ENCODE measurements around the gene BMP2K.
"Not testable (repeated sequence)": the region's sequence is repeated elsewhere in the genome, so short reads cannot be mapped to it uniquely, and the experiment has no call there.

The BMP2K gene

DNA sequence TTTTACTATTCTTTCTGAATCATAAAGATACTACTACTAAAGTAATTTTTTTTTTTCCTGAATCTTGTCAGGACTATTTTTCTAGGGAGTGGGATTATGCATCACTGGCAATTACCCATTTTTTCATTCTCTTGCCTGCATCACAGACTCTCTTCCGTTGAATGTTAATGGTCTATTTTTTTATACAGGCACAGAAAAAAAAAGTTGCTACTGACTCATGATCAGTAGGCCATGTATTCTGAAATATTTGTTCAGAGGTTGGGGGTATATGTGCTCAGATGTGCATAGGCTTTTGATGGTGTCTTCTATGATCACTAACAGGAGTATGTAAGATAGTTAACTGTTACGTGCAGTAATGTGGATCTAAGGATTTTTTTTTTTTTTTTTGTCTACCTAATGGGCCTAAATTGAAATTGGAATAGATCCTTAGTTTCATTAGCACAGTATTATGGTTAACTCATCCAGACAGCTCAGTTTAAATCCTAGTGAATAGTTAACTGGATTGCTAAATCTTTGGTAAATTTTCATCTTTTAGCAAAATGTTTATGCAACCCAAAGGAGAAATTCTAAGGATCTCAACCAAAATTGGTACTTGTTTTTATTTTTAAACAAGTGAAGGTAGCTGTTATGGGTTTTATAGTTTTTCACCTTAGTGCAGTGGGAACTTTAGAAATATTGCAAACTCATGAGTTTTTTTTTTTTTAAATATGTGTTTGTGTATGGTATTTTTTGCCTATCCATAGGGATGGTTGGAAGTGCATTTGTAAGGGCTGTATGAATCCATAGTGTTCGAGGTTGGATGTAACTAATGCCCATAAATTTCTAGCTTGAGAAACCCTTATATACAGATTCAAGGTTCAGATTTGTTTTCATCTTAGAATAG is 12.1 kb downstream of the BMP2K start:
- DNase-seq (ENCODE audit: low read depth in 2 of 2), result no peak

DNA sequence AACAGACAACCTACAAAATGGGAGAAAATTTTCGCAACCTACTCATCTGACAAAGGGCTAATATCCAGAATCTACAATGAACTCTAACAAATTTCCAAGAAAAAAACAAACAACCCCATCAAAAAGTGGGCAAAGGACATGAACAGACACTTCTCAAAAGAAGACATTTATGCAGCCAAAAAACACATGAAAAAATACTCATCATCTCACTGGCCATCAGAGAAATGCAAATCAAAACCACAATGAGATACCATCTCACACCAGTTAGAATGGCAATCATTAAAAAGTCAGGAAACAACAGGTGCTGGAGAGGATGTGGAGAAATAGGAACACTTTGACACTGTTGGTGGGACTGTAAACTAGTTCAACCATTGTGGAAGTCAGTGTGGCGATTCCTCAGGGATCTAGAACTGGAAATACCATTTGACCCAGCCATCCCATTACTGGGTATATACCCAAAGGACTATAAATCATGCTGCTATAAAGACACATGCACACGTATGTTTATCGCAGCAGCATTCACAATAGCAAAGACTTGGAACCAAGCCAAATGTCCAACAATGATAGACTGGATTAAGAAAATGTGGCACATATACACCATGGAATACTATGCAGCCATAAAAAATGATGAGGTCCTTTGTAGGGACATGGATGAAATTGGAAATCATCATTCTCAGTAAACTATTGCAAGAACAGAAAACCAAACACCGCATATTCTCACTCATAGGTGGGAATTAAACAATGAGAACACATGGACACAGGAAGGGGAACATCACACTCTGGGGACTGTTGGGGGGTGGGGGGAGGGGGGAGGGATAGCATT is 19.7 kb downstream of the BMP2K start:
- not testable (repeated sequence) for DNase-seq (ENCODE audit: low read depth in 2 of 2)

DNA sequence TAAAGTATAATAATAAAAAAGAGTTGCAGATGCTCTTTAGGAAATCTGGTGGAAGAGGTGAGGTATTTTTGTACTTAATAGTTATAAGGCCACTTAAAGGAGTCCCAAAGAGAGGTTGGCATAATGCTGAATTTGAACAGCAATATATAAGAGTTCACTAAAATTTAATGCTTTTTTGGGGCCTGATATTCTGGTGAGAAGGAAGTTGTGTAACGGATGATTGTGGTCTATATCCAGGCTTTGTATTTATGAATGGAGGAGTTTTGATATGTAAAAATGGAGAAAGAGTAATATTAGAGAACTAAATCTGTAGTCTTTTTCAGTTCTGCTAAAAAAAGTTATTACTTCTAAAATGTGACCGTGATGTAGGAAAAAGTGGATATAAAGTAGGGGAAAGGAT is 20.4 kb downstream of the BMP2K start:
- DNase-seq (ENCODE audit: low read depth in 2 of 2), result no peak

DNA sequence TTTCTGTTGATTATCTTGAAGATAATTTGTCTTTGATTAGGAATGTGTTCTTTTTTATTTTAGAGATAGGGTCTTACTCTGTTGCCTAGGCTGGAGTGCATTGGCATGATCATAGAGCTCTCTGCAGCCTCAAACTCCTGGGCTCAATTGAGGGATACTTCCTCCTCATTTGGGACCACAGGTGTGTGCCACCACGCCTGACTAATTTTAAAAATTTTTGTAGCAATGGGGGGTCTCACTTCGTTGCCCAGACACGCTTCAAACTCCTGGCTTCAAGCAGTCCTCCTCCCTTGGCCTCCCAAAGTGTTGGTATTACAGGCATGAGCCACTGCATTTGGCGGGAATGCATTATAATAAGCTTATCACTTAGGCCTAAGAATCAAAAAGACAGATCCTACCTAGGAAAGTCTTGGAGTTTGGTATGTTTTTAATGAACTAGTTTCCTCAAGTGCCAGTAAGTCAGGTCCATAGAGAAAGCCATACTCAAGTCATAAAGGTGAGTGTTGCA is 21.7 kb downstream of the BMP2K start:
- no peak for DNase-seq (ENCODE audit: low read depth in 2 of 2)

DNA sequence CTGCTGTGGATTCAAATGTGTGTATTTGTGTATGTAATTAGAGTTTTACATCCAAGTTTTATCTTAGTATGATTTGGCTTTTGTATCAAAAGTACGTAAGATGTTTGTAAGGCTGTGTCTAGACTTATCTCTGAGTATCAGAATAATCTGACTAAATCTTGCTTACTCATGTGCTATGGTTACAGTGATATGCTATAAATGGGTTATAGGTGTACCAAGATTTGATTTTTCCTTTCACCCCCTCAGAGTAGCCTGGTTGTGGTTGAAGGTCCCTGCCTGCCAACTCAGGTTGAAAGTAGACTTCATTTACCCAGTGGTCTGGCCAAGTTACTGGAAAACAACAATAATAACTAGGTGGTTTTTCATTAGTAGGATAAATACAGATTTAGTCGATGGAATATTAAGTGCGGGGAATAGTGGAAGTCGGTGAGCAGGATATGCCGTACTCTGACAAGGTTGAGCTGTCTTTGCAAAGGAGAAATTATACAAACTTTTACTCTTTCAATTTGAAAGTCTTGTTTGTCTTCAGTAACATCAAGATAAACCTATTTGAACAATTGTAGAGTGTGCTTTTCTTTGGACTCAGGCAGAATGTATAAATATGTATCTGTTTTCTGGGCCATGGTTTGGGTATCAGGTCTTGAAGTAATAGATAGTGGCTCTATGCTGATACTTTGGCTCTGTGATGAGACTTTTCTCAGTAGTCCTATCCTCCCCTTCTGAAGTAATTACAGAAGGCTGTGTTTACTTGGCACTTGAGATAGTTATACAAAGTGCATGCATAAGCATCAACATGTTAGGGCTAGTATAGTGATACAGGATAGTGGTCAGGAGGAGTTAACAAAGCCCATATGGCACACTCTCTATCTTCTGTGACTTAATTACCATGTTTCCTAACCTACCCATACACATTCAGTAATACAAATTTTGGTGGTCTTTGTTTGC is 23.7 kb downstream of the BMP2K start:
- DNase-seq (ENCODE audit: low read depth in 2 of 2), result no peak

DNA sequence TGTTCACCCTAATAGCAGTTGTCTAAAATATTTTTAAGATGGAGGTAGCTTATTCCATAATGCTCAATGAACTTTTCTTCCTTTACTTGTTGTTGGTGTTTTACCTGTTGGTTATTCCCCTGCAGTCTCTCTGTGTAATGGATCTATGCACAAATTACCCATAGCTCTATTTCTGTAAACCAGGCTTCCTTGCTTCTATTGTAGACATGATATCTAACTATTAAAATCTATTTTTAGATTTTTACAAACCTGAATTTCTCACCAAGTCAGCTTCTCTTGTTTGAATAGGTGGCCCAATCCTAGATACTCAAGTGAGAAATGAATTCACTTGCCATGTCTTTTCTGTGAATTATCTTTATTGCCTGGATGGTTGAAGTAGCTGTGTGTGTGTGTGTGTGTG is 24.8 kb downstream of the BMP2K start:
- DNase-seq (ENCODE audit: low read depth in 2 of 2), result no peak

DNA sequence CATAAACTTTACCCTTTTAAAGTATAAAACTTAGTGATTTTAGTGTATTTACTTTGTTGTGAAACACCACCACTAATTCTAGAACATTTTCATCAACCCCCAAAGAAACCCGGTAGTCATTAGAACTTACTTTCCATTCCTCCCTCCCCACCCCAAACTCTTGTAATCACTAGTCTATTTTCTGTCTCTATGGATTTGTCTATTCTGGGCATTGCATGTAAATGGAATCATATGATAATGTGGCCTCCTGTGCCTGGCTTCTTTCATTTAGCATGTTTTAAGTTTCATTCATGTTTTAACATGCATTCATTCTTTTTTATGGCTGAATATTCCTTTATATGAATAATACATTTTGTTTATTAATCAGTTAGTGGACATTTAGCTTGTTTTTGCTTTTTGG is 27.8 kb downstream of the BMP2K start:
- no peak for DNase-seq (ENCODE audit: low read depth in 2 of 2)

DNA sequence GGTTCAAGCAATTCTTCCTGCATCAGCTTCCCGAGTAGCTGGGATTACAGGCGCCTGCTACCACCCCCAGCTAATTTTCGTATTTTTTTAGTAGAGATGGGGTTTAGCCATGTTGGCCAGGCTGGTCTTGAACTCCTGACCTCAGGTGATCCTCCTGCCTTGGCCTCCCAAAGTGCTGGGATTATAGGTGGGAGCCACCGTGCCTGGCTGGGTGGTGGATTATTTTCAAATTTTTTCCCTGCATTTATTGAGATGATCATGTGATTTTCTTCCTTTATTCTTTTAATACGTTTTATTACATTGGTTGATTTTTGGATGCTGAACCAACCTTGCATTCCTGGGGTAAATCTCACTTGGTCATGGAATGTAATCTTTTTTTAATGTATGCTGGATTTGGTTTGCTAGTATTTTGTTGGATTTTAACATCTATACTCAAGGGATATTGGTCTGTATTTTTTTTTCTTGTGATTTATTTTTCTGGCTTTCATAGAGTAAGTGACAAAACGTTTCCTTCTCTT is 30.9 kb downstream of the BMP2K start:
- no peak for DNase-seq (ENCODE audit: low read depth in 2 of 2)

DNA sequence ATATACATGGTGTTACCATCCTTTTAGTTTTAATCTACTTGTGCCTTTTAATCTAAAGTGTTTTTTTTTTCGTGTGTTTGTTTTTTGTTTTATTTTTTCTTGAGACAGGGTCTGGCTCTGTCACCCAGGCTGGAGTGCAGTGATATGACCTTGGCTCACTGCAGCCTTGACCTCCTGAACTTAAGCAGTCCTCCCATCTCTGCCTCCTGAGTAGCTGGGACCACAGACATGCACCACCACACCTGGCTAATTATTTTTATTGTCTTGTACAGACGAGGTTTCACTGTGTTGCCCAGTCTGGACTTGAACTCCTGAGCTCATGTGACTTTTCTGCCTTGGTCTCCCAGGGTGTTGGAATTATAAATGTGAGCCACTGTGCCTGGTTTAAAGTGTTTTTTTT is 33.1 kb downstream of the BMP2K start:
- no peak for DNase-seq (ENCODE audit: low read depth in 2 of 2)

DNA sequence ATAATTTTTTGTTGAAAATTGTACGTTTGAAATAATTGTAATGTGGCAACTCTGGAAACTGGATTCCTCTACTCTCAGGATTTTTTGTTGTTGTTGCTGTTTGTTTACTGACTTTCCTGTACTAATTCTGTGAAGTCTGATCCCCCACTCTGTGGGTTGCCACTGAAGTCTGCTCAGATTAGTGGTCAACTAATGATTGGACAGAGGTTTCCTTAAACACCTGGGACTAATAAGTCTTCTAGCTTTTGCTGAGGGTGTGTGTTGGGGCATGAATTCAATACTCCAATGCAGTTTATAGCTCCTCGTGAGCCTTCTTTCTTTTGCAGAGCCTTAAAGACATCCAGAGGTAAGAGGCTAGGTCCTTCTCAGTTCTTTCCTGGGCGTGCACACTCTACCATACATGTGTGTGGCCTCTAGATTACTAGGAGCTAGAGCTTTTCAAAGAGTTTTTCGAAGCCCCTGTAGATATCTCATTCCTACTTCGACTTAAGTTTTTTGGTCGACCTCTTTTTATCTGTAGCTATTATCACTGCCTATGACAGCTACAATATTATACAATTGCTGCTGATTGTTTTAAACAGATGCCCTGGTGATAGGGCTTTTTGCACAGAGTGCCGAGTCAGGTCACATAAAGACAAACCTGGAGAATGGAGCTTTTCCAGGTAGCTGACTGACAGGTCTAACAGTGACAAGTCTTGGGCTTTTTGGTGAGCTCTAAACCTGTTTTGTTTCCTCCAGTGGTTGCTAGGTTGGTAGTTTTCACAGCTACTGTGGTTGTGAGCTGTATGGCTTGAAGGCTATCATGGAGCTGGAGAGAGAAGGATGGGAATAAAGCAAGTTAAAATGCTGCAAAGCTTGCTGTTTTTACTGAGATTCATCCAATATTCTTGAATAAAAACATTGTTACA is 34.0 kb downstream of the BMP2K start:
- no peak for DNase-seq (ENCODE audit: low read depth in 2 of 2)

DNA sequence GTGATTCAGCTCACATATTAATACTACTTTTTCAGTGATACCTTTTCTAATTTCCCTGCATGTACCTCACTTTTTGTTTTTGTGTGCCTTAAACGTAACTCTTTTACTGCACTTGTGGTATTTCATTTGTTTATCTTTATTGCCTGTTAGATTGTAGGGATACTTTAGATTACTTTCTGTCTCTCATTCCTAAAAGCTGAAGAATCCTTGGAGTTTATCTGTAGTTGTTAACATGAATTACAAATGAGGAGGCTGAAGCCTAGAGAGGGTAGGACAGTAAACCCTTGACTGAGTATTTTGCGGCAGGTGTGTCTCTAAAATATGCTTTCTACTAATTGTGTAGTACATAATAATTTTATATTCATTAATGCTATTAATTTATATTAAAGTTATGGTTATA is 34.9 kb downstream of the BMP2K start:
- DNase-seq (ENCODE audit: low read depth in 2 of 2), result no peak

DNA sequence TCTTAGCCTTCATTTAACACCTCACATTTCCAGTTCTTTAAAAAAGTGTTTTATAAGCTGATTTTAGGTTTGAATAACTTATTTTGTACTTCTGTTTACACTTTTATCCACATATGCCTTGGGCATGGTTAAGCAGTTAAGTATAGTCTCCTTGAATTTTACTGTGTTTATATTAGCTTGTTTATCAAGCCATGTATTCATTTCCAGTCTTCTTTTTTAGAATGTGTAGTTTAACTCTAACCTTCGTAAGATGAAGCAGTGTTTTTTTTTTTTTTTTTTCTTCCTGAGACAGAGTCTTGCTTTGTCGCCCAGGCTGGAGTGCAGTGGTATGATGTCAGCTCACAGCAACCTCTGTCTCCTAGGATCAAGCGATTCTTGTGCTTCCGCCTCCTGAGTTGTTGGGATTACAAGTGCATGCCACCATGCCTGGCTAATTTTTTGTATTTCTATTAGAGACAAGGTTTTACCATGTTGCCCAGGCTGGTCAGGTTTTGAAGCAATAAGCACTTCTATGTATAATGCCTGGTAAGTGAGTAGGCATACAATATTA is 42.5 kb downstream of the BMP2K start:
- DNase-seq (ENCODE audit: low read depth in 2 of 2), result no peak

DNA sequence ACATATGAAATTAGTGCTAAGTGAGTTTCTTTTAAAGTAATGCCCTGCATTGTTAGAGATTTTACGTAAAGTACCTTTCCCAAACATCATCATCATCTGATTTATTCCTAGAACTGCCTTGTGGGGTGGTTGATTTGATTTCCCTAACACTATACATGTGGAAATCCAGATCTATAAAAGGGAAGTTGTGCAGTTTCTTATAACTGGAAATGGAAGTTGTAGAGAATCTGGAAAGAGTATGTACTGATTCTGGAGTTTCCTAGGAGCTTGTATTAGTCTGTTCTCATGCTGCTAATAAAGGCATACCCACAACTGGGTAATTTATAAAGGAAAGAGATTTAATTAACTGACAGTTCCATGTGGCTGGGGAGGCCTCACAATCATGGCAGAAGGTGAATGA is 47.9 kb downstream of the BMP2K start:
- no peak for DNase-seq (ENCODE audit: low read depth in 2 of 2)

DNA sequence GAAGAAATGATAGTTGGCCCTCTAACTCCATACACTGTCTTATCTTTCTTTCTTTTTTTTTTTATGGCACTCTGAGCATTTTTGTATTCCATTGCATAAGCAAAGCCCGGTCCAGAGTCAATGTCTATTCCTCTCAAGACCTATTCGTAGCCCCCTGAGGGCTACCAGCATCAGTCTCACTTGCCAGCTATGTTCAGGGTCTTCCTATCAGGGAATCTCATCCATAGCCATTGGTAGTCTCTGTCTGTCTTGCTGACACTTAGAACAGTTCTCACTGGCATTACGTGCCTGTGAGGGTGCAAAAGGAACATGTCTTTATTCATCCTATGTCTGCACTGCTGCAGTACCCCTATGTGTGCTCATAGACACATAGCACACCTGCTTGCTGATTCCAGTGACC is 51.0 kb downstream of the BMP2K start:
- DNase-seq (ENCODE audit: low read depth in 2 of 2), result no peak

DNA sequence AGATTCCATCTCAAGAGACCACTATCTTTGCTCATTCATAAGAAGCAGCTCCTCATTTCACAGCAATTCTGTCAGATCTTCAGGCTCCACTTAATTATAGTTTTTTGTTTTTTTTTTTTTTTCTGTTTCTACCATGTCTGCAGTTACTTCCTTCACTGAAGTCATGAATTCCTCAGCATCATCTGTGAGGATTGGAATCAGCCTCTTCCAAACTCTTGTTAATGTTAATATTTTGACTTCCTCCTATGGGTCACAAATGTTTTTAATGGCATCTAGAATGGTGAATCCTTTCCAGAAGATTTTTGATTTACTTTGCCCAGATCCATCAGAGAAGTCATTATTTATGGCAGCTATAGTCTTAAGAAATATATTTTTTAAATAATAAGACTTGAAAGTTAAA is 53.1 kb downstream of the BMP2K start:
- no peak for DNase-seq (ENCODE audit: low read depth in 2 of 2)

DNA sequence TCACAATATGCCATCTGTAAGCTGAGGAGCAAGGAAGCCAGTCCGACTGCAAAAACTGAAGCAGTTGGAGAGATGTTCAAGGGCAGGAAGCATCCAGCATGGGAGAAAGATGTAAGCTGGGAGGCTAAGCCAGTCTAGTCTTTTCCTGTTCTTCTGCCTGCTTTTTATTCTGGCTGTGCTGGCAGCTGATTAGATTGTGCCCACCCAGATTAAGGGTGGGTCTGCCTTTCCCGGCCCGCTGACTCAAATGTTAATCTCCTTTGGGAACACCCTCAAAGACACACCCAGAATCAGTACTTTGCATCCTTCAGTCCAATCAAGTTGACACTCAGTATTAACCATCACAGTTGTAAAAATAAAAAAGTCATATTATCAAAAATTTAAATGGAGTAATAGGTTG is 63.5 kb downstream of the BMP2K start:
- DNase-seq (ENCODE audit: low read depth in 2 of 2), result not testable (repeated sequence)

DNA sequence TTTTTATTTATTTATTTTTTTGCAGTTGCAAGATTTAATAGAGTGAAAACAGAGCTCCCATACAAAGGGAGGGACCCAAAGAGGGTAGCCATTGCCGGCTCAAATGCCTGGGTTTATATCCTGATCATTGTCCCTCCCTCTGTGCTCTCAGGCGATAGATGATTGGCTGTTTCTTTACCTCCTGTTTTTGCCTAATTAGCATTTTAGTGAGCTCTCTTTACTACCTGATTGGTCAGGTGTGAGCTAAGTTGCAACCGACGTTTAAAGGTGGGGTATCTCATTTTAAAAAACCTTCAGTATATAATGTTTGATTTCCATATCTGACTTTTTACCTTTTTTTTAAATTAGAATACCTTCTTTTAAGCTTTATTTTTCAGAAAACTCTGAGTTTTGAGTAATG is 64.1 kb downstream of the BMP2K start:
- not testable (repeated sequence) for DNase-seq (ENCODE audit: low read depth in 2 of 2)

DNA sequence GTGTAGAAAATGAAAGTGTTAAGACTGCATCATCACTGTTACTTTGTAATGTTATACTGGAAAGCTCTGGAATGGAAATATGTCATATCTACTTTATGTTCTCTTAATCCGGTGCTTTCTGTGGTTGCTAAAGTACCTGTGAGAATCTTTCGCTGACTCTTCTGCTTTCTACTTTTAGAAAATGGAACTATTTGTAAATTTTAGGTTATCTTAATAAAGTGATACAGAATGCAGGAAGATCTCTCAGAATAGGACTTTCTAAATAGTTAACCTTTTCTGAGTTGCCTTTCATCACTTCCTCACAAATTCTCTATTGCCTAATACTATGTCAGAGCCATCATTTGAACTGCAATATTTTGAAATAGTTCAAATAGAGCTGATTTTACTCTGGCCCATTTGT is 69.3 kb downstream of the BMP2K start:
- no peak for DNase-seq (ENCODE audit: low read depth in 2 of 2)

DNA sequence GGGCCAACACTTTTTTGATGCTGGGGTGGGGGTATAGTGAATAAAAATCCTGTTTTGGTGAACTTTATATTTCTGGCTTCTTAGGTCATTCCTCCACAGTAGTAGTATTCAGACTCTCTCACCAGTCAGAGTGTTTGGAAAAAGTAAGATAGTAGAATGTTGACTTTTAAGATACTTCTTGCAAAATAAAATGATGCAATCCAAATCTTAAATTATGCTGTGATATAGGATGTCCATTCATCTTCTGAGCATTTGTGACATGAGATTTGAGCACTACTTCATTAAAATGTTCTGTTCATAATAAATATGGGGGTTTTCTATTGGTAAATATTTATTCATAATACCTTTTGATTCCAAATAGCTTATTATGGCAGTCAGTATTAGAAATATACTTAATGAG is 70.1 kb downstream of the BMP2K start:
- no peak for DNase-seq (ENCODE audit: low read depth in 2 of 2)

DNA sequence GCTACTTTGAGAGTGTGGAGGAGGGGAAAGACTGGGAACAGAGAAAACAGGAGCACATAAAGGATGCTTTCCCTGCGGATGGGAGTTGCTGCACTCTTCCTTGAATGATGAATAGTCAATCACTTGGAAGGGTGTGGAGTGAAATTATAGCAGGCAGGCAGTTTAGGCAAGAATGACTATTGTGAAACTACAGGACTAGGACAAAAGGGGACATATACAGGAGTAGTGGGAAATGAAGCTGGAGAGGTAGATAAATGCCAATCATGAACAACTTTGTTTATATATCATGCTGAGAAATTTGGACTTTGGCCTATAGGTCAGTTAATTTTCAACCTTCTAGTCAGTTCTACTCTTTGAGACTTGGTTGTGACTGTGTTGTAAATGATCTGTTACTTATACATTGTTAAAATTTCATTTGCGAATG is 86.2 kb downstream of the BMP2K start:
- DNase-seq (ENCODE audit: low read depth in 2 of 2), result no peak
